K562 (cell line): Measurements from ENCODE around the gene SNRNP200. TPM values are rescaled to one million over a fixed set of nuclear protein-coding genes. Genes with fewer than 3 reads are reported as not detected.

ENCODE experiments used
- ATAC-seq: fragments of 200-7000 bp; cut with Tn5 transposase; 3 replicates; pipeline ENCODE4 v1.9.1; 2020; ENCODE audit warnings: moderate library complexity
- BruUV-seq: library from RNA; stranded (reverse); fragments of 400-500 nt; replicated peaks from 2 replicates; lab custom pipeline; 2021; lab: Mats Ljungman, UMichigan
- CTCF ChIA-PET: fragments of 300-600 bp; formaldehyde crosslinking; extraction: SDS; loops from one replicate; lab custom pipeline; 2021; ENCODE audit warnings: low intra/inter-chr PET ratio; lab: Yijun Ruan, JAX
- POLR2A ChIA-PET: fragments of 300-600, 350-650 bp; sonication (Branson Sonifier 250); formaldehyde crosslinking; extraction: SDS; loops from one replicate; lab custom pipeline; 2021; ENCODE audit warnings: antibody characterized with exemption, inconsistent platforms; lab: Yijun Ruan, JAX
- DNase-seq, 4 experiments: peaks; one replicate each; pipeline versions ENCODE4 v3.0.0 to v3.0.0-alpha.2; 2011 to 2018; ENCODE audit warnings: low spot score in 3 of 4, mixed read lengths in 3 of 4; ENCODE audit errors: extremely low read depth in 1 of 4
- FAIRE-seq: peaks from 2 replicates; lab custom pipeline; 2011; peaks lifted over from hg19 to GRCh38; lab: Jason Lieb, UNC
- H2AFZ ChIP-seq: 2 replicates; pipeline ENCODE4 v1.6.0; 2011; ENCODE audit warnings: low read depth, low read length, control low read depth, inconsistent platforms
- H3K27ac ChIP-seq: fragments of 200-600 bp; 3 replicates; pipeline ENCODE4 v1.8.0; 2011; ENCODE audit warnings: low read depth, mild to moderate bottlenecking, control low read depth, inconsistent platforms, low read length, moderate library complexity, mixed read lengths; ENCODE audit errors: extremely low read depth
- H3K27me3 ChIP-seq, 2 experiments: fragments of 300-600 bp in 1 of 2; 2 replicates in 1 of 2; 3 replicates in 1 of 2; pipeline versions ENCODE4 v1.6.0 to v1.8.0; 2011; ENCODE audit warnings: inconsistent platforms in 2 of 2, low read length in 2 of 2, mild to moderate bottlenecking in 1 of 2, mixed read lengths in 1 of 2, moderate library complexity in 1 of 2; ENCODE audit not compliant: control insufficient read depth in 2 of 2, insufficient read depth in 2 of 2
- H3K36me3 ChIP-seq: fragments of 300-600 bp; 3 replicates; pipeline ENCODE4 v1.8.0; 2011; ENCODE audit warnings: mild to moderate bottlenecking, low read length, inconsistent platforms; ENCODE audit not compliant: control insufficient read depth, insufficient read depth
- H3K4me1 ChIP-seq, 2 experiments: fragments of 200-600 bp in 1 of 2; replicated peaks in 1 of 2; 2 replicates in 1 of 2; 3 replicates in 1 of 2; pipeline versions ENCODE4 v1.5.1 to v1.8.0; 2011; ENCODE audit warnings: inconsistent platforms in 2 of 2, low read length in 2 of 2, mild to moderate bottlenecking in 1 of 2, mixed read lengths in 1 of 2, moderate library complexity in 1 of 2; ENCODE audit not compliant: control insufficient read depth in 2 of 2, insufficient read depth in 2 of 2
- H3K4me2 ChIP-seq: 2 replicates; pipeline ENCODE4 v1.6.1; 2011; ENCODE audit warnings: low read length, control low read depth, inconsistent platforms, mixed read lengths; ENCODE audit not compliant: insufficient read depth
- H3K4me3 ChIP-seq: fragments of 200-600 bp; sonication (generic), shearing (Covaris generic); 2 replicates; pipeline ENCODE4 v1.5.1; 2016; ENCODE audit warnings: control low read depth, inconsistent platforms
- H3K79me2 ChIP-seq: fragments of 200-600 bp; 3 replicates; pipeline ENCODE4 v1.8.0; 2011; ENCODE audit warnings: low read length, inconsistent platforms; ENCODE audit not compliant: control insufficient read depth, insufficient read depth
- H3K9ac ChIP-seq, 2 experiments: 2 replicates each; pipeline versions ENCODE4 v1.6.0 to v1.6.1; 2011; ENCODE audit warnings: low read depth in 2 of 2, low read length in 2 of 2, control low read depth in 1 of 2, inconsistent platforms in 1 of 2, mild to moderate bottlenecking in 1 of 2, mixed read lengths in 1 of 2; ENCODE audit not compliant: insufficient read depth in 1 of 2
- H3K9me1 ChIP-seq: one replicate; pipeline ENCODE4 v1.6.0; 2011; ENCODE audit warnings: inconsistent platforms, mild to moderate bottlenecking, low read length, moderate library complexity; ENCODE audit not compliant: control insufficient read depth, insufficient read depth
- H3K9me3 ChIP-seq: replicated peaks from 2 replicates; pipeline ENCODE4 v1.5.1; 2011; ENCODE audit warnings: low read depth, low read length, inconsistent platforms; ENCODE audit not compliant: control insufficient read depth, insufficient read depth
- H4K20me1 ChIP-seq: replicated peaks from 2 replicates; pipeline ENCODE4 v1.6.1; 2011; ENCODE audit warnings: low read length, inconsistent platforms, mixed read lengths; ENCODE audit not compliant: control insufficient read depth, insufficient read depth
- CLOCK ChIP-seq: fragments of 250-450 bp; sonication (Bioruptor Pico); IDR thresholded peaks from 2 replicates; pipeline ENCODE4 v1.4.0; 2020; ENCODE audit warnings: mild to moderate bottlenecking, moderate library complexity, borderline replicate concordance
- HBP1 ChIP-seq: fragments of 450-650 bp; formaldehyde crosslinking; IDR thresholded peaks from 2 replicates; pipeline ENCODE4 v1.4.0; 2022; ENCODE audit warnings: missing genetic modification characterization
- JUNB ChIP-seq: fragments of 450-650 bp; formaldehyde crosslinking; conservative IDR thresholded peaks from 2 replicates; pipeline ENCODE4 v1.4.0; 2020; ENCODE audit warnings: mild to moderate bottlenecking
- LEF1 ChIP-seq: fragments of 450-650 bp; IDR thresholded peaks from 2 replicates; pipeline ENCODE4 v1.6.1; 2016; ENCODE audit warnings: mild to moderate bottlenecking
- XRCC5 ChIP-seq: fragments of 200-400 bp; formaldehyde crosslinking; IDR thresholded peaks from 2 replicates; pipeline ENCODE4 v1.6.1; 2017; ENCODE audit warnings: low read depth, mild to moderate bottlenecking, low read length
- YY1 ChIP-seq, 3 experiments: IDR thresholded peaks; 2 replicates each; pipeline ENCODE4 v1.6.1; 2011; ENCODE audit warnings: low read length in 2 of 3, mild to moderate bottlenecking in 2 of 3, moderate library complexity in 2 of 3, borderline replicate concordance in 1 of 3, control low read depth in 1 of 3, low read depth in 1 of 3; ENCODE audit not compliant: insufficient read depth in 3 of 3, insufficient replicate concordance in 2 of 3, control insufficient read depth in 1 of 3, insufficient read length in 1 of 3; ENCODE audit errors: extremely low read depth in 1 of 3
- WGBS: fragments of 100-300 bp; shearing (Covaris generic); methylation state at CpG from one replicate; pipeline ENCODE4 v1.1.6; 2016; ENCODE audit warnings: low coverage, mixed read lengths; ENCODE audit not compliant: insufficient coverage; ENCODE audit errors: missing lambda C conversion rate; 5-methylcytosine and 5-hydroxymethylcytosine counted together
- in situ Hi-C: fragments of 300-500 bp; cut with MboI; formaldehyde crosslinking; loops from 4 replicates; pipeline ENCODE4 v1.15.0; 2018; ENCODE audit warnings: inconsistent platforms, mixed read lengths
- intact Hi-C: fragments of 100-400 bp; cut with micrococcal nuclease; formaldehyde crosslinking; loops from 2 replicates; pipeline ENCODE4 v1.14.2; 2022
- polyA plus RNA-seq, 8 experiments: library from polyadenylated mRNA; depleted of rRNA in 4 of 8; stranded (reverse) in 5 of 8; unstranded in 3 of 8; fragments of >200 nt; fragmentation: Nextera tagmentation in 2 of 8; fragmentation: Illumina TruSeq in 1 of 8; extraction: Ambion mirVana in 2 of 8; extraction: Trizol in 1 of 8; gene quantifications; 2 replicates each; pipeline versions ENCODE4 v1.2.1 to v1.2.3, GENCODE V29; 2011 to 2014; ENCODE audit warnings: inconsistent platforms in 1 of 8, missing spikeins in 1 of 8
- total RNA-seq, 7 experiments: library from RNA; depleted of rRNA in 6 of 7; stranded (reverse); fragments of >200 nt in 6 of 7; fragmentation: Illumina TruSeq in 2 of 7; extraction: Trizol in 2 of 7; gene quantifications; 2 replicates each; pipeline versions ENCODE4 v1.2.1 to v1.2.3, GENCODE V29; 2011 to 2021; ENCODE audit warnings: low replicate concordance in 1 of 7

Gene SNRNP200
- total and polyA plus RNA-seq, 9 of the 15 experiments (the other 6 are each of a cell fraction or from before 2014, with no cell fraction given) = 76.1 to 231 (median 155) TPM

- Histone ChIP-seq H3K4me2 (no peak overlapping the region), H3K79me2 (peaks cover 16% of the 10 kb centered on the region; the same call in 2 of the 3 replicates), H3K27me3 (no peaks in the 10 kb centered on the region), H3K9me1 (no peaks in the 10 kb centered on the region), H3K27ac (no peak overlapping the region), H3K4me3 (no peak overlapping the region), H4K20me1 (no peaks in the 10 kb centered on the region), H3K4me1 (peaks cover 8 to 22% of the 10 kb centered on the region in 2 experiments; a peak in 4 of 5 replicates), H3K9me3 (no peaks in the 10 kb centered on the region), H2AFZ (no peak overlapping the region), H3K36me3 (peaks cover 19% of the 10 kb centered on the region; the same call in 2 of the 3 replicates), H3K9ac (peak overlapping the region in 1 of 2 experiments; percentile 90; a peak in 2 of 4 replicates)
- 64% methylated on average over 21 of the region's 21 CpGs for WGBS
- in situ Hi-C loops = no loop called here
- no peak for ATAC-seq
- no peak for FAIRE-seq
- intact Hi-C loops = no loop called here
- no TSS peak for BruUV-seq
- ChIA-PET POLR2A (interaction anchor here (1.0 to 1.1 kb wide), 2 partner anchors 9 to 13 kb away, joined by 4 to 5 read pairs; partner anchors contain the start of gene NCAPH), CTCF (no interaction called here)
- TF ChIP-seq HBP1 (CRISPR knock-in tag) (no peak), CLOCK (CRISPR knock-in tag) (no peak), XRCC5 (no peak), YY1 (IDR thresholded peaks at IDR 0.05; ENCODE audit: borderline replicate concordance in 1 of 3, control insufficient read depth in 1 of 3, extremely low read depth in 1 of 3, insufficient read depth in 3 of 3, insufficient read length in 1 of 3, insufficient replicate concordance in 2 of 3, low read depth in 1 of 3, low read length in 2 of 3) (no peak), JUNB (CRISPR knock-in tag) (no peak), LEF1 (no peak)
- TF ChIP-seq, all 486 proteins: peak for 0
- no peak for DNase-seq
Observed at GRCh38 chr2:96326990-96327820, 21.9 kb upstream of the SNRNP200 start.
